GM13976 (cell line): ENCODE measurements around the gene TBC1D32.

Experiments
- DNase-seq: peaks from one replicate; pipeline ENCODE4 v3.0.0; 2012; ENCODE audit warnings: low spot score
- CTCF ChIP-seq: IDR thresholded peaks from 2 replicates; pipeline ENCODE4 v1.5.1; 2012; ENCODE audit warnings: borderline replicate concordance, mild to moderate bottlenecking; ENCODE audit not compliant: insufficient read depth; ENCODE audit errors: extremely low read depth, missing control alignments, control extremely low read depth
- in situ Hi-C: fragments of 300-500 bp; cut with MboI; formaldehyde crosslinking; loops from one replicate; pipeline ENCODE4 v1.12.0; 2022; ENCODE audit warnings: low sequenced_read_pairs, mixed read lengths, inconsistent platforms; ENCODE audit not compliant: unreplicated experiment

Gene TBC1D32

DNA sequence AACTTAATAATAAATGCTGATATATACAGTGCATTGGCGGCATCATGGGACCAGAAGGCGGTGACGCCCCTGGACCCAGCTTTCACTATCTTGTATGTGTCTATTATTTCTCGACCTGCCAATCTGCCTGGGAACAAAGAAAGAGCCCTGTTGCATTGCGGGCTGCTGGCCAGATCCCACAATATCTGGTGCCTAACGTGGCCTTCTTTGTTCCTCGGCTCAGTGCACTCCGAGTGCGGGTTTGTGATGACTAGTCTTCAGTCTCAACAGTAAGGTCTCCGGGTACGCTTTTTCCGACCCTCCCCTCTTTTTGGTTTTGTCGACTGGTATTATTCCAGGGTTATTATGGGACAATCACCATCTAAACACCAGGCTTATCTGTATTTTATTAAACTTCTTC is 291.5 kb downstream of the TBC1D32 start:
- in situ Hi-C loops, result no loop called here
- no peak for DNase-seq
- TF ChIP-seq CTCF, result no peak

DNA sequence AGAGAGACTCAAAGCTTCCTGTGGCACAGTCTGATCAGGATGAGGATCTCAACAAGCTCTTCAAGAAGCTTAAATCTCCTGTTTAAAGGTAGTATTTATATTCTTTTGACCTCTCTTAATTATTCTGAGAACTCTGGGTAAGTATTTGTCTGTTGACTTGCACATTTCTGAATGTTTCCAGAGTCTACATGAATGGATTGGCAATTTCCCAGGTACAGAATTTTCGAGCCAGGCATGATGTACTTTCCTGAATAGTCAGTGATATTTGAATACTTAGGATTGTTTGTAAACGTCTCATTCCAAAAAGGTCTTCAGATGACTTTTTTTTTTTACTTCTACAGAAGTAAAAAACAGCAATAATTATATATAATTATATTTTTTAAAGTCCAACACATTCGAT is 293.4 kb downstream of the TBC1D32 start:
- no peak for DNase-seq
- no peak for TF ChIP-seq CTCF
- in situ Hi-C loops, result no loop called here

DNA sequence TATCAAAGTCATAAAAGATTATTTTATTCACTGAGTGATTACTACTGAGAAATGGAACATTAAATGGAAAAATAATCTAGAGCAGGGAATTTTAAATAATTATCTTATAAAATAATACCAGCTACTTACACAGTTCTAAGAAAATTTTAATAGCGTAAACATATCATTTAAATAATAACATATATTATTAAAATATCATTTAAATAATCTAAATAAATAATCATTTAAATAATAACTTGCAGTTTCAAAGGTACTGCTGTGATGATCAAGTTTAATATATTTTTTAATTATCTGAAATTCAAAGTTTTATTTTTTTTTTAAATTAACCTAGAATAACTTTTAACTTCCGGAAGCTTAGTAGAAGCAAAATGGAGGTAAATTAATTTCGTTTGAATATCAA is 301.2 kb downstream of the TBC1D32 start:
- in situ Hi-C loops, result no loop called here
- TF ChIP-seq CTCF, result no peak
- no peak for DNase-seq

- in situ Hi-C loops, result no loop called here
These were observed 301.8 kb downstream of the TBC1D32 start for GRCh38 chr6:121032268-121033006.

More at GRCh38 chr6:121032268-121033006, 301.8 kb downstream of the TBC1D32 start:
- no peak for TF ChIP-seq CTCF
- DNase-seq, result no peak
